GM18861 (cell line): ENCODE results near the gene SEL1L.
"Not testable (repeated sequence)": the region's sequence is repeated elsewhere in the genome, so short reads cannot be mapped to it uniquely, and the experiment has no call there.

Source experiments
- ATAC-seq: cut with Tn5 transposase; IDR thresholded peaks from one replicate; pipeline ENCODE4 v1.9.1; 2021; ENCODE audit not compliant: unreplicated experiment

Gene SEL1L

GRCh38 chr14:81449576-81449975 lies 84.1 kb downstream of the SEL1L start:
- ATAC-seq, result no peak

DNA sequence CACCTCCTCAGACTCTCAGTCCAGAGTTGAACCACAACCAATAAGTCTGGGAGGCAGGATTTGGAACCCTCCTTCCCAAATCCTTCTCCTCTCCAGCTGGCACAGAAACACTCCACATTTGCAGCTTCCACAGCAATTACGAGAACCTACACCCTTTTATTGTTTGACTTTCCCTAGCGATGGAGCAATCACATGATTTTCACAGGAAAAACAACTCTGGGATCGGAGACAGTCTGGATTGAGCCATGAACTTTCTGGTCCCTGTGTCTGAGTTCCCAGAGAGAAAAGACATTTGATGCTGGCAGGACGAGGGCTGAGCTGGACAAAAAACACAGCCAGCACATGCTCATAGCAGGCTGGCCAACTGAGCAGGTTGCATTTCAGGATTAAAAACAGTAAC lies 84.5 kb downstream of the SEL1L start:
- no peak for ATAC-seq

DNA sequence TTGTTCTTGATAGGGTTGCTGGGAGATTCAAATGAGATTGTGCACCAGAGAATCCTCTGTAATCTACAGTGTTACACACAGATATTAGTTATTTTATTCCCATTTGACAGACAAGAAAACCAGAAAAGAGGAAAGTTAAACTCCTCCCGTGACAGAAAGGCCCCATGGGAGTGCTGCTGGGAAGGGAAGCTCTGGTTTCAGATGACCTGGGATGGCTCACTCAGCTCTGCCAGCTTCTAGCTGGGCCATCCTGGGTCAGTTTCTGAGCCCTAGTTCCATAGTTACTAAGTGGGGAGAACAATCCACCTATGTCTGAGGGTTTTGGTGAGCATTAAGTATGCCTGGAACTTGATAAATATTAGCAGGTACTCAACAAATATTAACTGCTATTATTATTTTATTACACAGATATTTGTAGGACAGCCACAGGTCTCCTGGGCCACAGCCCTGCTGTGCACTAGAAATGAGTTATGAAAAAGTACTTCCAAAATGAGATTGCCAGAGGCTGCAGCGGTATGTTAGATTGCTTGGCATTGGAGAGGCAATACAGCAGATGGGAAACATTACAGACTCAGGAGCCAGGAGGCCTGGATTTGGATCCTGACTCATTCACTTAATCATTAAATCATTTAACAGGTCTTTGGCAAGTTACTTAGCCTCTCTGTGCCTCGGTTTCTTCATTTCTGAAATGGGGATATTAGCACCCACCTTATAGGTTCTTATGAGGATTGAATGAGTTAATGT lies 86.5 kb downstream of the SEL1L start:
- no peak for ATAC-seq

GRCh38 chr14:81446279-81447007 lies 87.2 kb downstream of the SEL1L start:
- ATAC-seq, result no peak

GRCh38 chr14:81441626-81442134 lies 92.0 kb downstream of the SEL1L start:
- ATAC-seq, result no peak

DNA sequence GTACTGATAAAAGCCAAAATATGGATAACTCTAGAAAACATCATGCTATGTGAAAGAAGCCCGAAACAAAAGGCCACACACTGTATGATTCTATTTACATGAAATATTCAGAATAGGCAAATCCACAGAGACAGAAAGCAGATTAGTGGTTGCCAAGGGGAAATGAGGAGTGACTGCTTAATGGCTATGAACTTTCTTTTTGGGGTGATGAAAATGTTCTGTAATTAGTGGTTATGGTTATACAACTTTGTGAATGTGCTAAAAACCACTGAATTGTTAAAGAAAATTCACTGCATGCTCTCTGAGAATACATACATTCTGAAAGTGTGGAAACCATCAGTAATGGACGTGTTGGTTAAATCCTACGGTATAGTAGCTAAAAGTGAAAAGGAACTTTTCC lies 93.6 kb downstream of the SEL1L start:
- no peak for ATAC-seq

GRCh38 chr14:81437244-81437643 lies 96.4 kb downstream of the SEL1L start:
- ATAC-seq, result no peak

DNA sequence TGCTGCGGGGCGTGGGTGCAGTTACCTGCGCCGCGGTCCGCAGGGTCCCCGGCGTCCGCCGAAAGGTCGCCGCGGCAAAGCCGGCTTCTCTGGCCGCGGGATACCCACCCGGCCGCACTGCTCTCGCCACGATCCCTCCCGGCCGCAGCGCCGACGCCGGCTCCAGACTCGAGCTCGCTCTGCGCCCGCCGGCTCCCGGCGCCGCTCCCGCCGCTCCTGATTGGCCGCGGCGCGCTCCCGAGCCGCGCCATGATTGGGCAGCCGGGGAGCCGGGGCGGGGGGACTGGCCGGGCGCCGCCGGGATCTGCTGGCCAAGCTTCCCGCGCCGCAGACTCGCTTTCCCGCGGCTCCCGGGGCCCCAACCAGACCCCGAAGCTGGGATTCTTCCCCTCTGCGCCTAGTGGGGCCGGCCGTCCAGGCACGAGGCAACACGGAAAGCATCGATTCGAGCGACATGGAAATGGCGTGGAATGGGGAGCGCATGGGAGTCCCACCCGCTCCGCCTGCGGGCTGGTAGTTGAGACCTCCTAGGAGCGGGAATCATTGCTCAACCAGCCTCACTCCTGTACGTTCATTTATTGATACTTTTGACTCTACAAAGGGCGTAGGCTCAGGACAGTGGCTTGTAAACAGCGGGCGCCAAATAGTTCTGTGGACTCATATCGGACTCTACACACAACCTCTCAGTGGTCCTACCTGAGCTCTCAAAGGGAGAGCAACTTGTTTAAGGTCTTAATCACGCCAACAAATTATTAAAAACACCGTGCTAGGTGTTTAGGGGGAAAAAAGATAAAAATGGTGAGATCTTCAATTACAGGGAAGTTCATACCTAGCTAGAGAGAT lies 97.1 kb downstream of the SEL1L start:
- ATAC-seq, result peak; percentile 55

DNA sequence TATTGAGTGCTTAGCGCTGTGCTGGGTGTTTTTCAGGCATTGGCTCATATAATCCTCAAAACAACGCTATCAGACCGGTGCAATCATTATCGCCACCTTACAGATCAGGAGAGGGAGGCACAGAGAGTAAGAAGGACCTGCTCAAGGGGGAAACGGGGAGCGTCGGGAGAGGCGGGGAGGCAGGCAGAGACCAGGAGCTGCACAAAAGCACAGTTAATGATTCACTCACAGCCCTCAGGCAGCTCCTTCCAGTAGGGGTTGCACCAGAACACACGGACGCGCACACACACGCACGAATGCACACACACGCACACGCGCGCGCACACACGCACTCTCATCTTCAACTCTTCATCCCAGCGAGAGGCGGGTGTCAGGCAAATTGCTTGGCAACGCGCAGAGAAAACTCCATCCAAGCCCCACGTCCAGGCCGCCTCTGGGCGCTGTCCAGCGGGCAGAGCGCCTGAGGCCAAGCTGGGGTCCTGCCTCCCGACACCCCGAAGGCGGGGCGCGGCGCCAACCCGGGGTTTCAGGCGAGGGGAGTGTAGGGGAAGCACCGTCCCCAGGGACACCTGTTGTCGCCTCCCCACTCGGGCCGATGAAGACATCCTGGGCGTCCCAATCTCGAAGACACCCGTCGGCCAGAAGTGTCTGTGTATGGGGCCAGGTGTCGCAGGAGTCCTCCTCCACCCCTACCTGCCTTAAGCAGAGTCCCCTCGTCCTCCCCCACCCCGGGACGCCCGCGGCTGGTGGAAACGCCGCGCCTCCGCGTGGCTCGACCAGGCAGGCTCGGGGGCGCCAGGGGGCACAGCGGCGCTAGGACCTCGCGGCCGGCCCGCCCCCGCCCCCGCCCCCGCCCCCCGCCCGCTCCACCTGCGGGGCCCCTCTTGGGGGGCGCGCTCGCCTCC lies 98.0 kb downstream of the SEL1L start:
- peak; percentile 46 for ATAC-seq

DNA sequence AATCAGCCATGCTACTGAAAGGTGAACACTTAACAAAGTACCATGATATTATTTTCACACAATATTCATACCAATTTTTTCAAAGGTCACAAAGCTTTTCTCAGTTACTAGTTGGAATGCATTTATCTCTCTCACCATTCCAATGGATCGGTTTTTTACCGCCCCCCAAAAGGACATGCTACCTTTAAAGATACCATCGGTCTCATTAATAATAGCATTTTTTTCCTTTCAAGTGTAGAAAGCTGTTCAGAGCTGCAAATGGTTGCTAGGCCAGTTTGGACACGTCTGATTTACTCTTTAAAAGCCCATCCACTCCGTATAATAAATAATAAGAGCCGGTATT lies 98.6 kb downstream of the SEL1L start:
- no peak for ATAC-seq

GRCh38 chr14:81434230-81434629 lies 99.4 kb downstream of the SEL1L start:
- ATAC-seq, result no peak

DNA sequence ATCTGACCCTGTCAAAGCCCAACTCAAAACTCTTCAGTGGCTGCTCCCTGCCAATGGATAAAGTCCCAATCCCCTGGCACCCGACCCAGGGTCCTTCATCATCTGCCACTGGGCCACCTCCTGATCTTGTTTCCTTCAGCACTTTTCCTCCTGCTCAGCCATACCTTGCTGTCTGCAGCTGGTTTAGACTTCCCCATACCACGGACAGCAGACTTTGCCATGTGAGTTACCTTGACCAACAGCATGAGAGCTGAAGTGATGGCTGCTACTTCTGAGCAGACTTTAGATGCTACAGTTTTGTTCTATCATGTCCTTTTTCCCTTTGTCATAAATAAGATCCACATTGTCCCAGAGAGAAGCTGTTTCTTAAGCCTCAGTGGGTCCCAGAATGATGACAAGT lies 100.3 kb downstream of the SEL1L start:
- ATAC-seq, result no peak

DNA sequence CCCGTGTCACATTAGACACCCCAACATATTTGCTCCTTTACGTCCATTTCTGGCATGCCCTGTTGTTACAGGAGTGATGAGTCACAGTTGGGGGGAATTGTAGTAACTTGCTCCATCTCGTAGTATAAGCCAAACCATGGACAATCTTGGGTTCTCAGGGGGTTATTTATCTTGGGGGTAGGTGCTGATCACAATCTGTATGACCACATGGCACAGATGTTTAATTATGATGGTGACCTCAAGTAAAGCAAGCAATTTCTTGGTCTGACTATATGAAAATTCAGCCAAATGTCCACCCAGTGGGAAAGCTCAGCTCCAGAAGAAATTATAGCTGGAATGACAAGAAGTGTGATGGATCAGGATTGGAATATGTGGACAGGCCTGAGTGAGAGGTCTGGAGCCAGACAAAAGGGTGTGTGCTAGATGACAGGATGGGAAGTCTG lies 101.4 kb downstream of the SEL1L start:
- no peak for ATAC-seq

GRCh38 chr14:81430235-81430634 lies 103.4 kb downstream of the SEL1L start:
- no peak for ATAC-seq

GRCh38 chr14:81429749-81430148 lies 103.9 kb downstream of the SEL1L start:
- not testable (repeated sequence) for ATAC-seq

DNA sequence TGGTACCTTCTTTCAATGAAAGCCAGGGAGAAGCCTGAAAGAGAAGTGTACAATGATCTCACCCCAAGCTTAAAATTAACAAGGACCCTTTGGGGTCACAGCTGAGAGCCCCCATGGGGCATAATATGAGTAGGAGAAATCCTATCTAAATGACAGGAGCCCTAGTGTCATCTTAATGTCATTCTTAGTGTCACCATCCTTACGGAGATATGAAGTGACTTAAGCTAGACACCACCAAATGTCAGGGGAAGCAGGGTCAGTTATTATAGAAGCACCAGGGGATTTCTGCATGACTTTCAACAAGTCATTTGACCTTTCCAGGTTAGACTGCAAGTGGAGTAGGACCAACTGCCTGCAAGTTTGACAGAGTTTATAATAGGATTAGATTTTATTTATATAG lies 104.6 kb downstream of the SEL1L start:
- no peak for ATAC-seq

DNA sequence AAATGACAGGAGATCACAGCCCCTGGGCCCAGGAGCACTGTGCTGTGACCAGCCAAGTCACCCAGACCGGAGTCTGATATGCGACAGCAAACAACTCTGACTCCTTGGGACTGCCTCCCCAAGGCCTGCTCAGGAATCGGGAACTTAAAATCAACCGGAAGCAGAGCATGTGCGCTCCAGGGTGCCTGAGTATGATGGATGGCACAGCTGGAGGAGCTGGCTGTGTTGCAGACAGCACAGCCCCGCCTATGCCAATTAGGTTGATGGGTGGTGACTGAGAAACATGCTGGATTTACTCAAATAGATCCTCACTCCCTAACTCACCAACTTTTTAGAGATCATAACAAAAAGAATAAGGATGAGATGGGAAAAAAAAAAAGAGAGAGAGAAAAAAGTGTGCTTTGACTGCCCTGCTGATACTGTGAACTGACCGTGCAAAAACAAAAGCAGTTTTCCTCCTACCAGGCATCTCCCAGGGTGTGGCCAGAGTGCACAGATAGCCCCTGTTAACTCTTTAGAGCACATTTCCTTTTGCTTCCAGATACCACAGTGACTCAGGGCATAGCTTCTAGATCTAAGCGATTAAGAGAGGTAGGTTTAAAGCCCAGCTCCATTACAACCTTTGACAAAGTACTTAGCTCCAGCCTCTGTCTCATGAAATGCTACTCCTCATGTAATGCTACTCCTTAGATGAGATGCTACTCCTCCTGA lies 106.2 kb downstream of the SEL1L start:
- ATAC-seq, result no peak

GRCh38 chr14:81423504-81423903 lies 110.1 kb downstream of the SEL1L start:
- no peak for ATAC-seq
